HEK293 (cell line): ENCODE data around the gene NCKAP5L.

ENCODE experiments used
- ATF2 ChIP-seq: fragments of 450-650 bp; formaldehyde crosslinking; IDR thresholded peaks from 2 replicates; pipeline ENCODE4 v1.5.1; 2016; ENCODE audit warnings: missing biosample characterization, missing genetic modification characterization, low read depth
- EGR2 ChIP-seq: fragments of 450-650 bp; formaldehyde crosslinking; IDR thresholded peaks from 2 replicates; pipeline ENCODE4 v1.5.1; 2016; ENCODE audit warnings: low read depth, missing biosample characterization, missing genetic modification characterization
- GLI2 ChIP-seq: fragments of 450-650 bp; formaldehyde crosslinking; IDR thresholded peaks from 2 replicates; pipeline ENCODE4; 2017; ENCODE audit warnings: missing biosample characterization, missing genetic modification characterization, low read depth, borderline replicate concordance
- GLIS1 ChIP-seq: fragments of 450-650 bp; formaldehyde crosslinking; IDR thresholded peaks from 2 replicates; pipeline ENCODE4 v1.5.1; 2016; ENCODE audit warnings: missing biosample characterization, missing genetic modification characterization
- HOXA7 ChIP-seq: sonication (generic); formaldehyde crosslinking; IDR thresholded peaks from 2 replicates; pipeline ENCODE4 v1.8.1; 2022; ENCODE audit warnings: missing genetic modification reagents, borderline replicate concordance
- KLF1 ChIP-seq: fragments of 450-650 bp; formaldehyde crosslinking; IDR thresholded peaks from 2 replicates; pipeline ENCODE4 v1.5.1; 2016; ENCODE audit warnings: missing biosample characterization, missing genetic modification characterization
- KLF16 ChIP-seq: fragments of 450-650 bp; formaldehyde crosslinking; IDR thresholded peaks from 2 replicates; pipeline ENCODE4 v1.5.1; 2017; ENCODE audit warnings: missing biosample characterization, missing genetic modification characterization
- KLF7 ChIP-seq: fragments of 450-650 bp; formaldehyde crosslinking; IDR thresholded peaks from 2 replicates; pipeline ENCODE4 v1.5.1; 2016; ENCODE audit warnings: missing biosample characterization, missing genetic modification characterization, borderline replicate concordance
- KLF8 ChIP-seq: fragments of 450-650 bp; formaldehyde crosslinking; IDR thresholded peaks from 2 replicates; pipeline ENCODE4 v1.5.1; 2016; ENCODE audit warnings: missing biosample characterization, missing genetic modification characterization
- REST ChIP-seq: fragments of 450-650 bp; formaldehyde crosslinking; IDR thresholded peaks from 2 replicates; pipeline ENCODE4 v1.5.1; 2016; ENCODE audit warnings: missing biosample characterization, missing genetic modification characterization
- SALL2 ChIP-seq: fragments of 450-650 bp; formaldehyde crosslinking; IDR thresholded peaks from 2 replicates; pipeline ENCODE4 v1.5.0; 2017; ENCODE audit warnings: missing biosample characterization, mild to moderate bottlenecking, missing genetic modification characterization, borderline replicate concordance
- ZBTB11 ChIP-seq: fragments of 450-650 bp; formaldehyde crosslinking; conservative IDR thresholded peaks from 2 replicates; pipeline ENCODE4 v1.5.1; 2016; ENCODE audit warnings: low read depth, missing biosample characterization, missing genetic modification characterization
- ZNF114 ChIP-seq: fragments of 450-650 bp; formaldehyde crosslinking; IDR thresholded peaks from 2 replicates; pipeline ENCODE4 v1.5.0; 2017; ENCODE audit warnings: missing biosample characterization, missing genetic modification characterization
- ZNF121 ChIP-seq: fragments of 450-650 bp; formaldehyde crosslinking; IDR thresholded peaks from 2 replicates; pipeline ENCODE4 v1.5.1; 2016; ENCODE audit warnings: missing biosample characterization, missing genetic modification characterization
- ZNF18 ChIP-seq: fragments of 450-650 bp; formaldehyde crosslinking; IDR thresholded peaks from 2 replicates; pipeline ENCODE4 v1.5.1; 2016; ENCODE audit warnings: missing biosample characterization, missing genetic modification characterization
- ZNF221 ChIP-seq: fragments of 450-650 bp; formaldehyde crosslinking; IDR thresholded peaks from 2 replicates; pipeline ENCODE4 v1.5.1; 2017; ENCODE audit warnings: missing biosample characterization, missing genetic modification characterization, borderline replicate concordance
- ZNF266 ChIP-seq: fragments of 450-650 bp; formaldehyde crosslinking; IDR thresholded peaks from 2 replicates; pipeline ENCODE4 v1.5.1; 2016; ENCODE audit warnings: missing biosample characterization, missing genetic modification characterization, low read depth
- ZNF292 ChIP-seq: fragments of 450-650 bp; formaldehyde crosslinking; IDR thresholded peaks from 2 replicates; pipeline ENCODE4 v1.5.1; 2016; ENCODE audit warnings: low read depth, missing biosample characterization, missing genetic modification characterization, borderline replicate concordance
- ZNF341 ChIP-seq: fragments of 450-650 bp; formaldehyde crosslinking; IDR thresholded peaks from 2 replicates; pipeline ENCODE4; 2016; ENCODE audit warnings: low read depth, missing biosample characterization, missing genetic modification characterization
- ZNF423 ChIP-seq: fragments of 450-650 bp; formaldehyde crosslinking; IDR thresholded peaks from 2 replicates; pipeline ENCODE4 v1.5.1; 2016; ENCODE audit warnings: missing biosample characterization, missing genetic modification characterization
- ZNF48 ChIP-seq: fragments of 450-650 bp; formaldehyde crosslinking; IDR thresholded peaks from 2 replicates; pipeline ENCODE4 v1.5.1; 2016; ENCODE audit warnings: missing biosample characterization, missing genetic modification characterization
- ZNF549 ChIP-seq: fragments of 450-650 bp; IDR thresholded peaks from 2 replicates; pipeline ENCODE4 v1.5.1; 2018; ENCODE audit warnings: missing biosample characterization, missing genetic modification characterization, mild to moderate bottlenecking, inconsistent platforms, moderate library complexity
- ZNF558 ChIP-seq: fragments of 450-650 bp; formaldehyde crosslinking; IDR thresholded peaks from 2 replicates; pipeline ENCODE4 v1.5.1; 2016; ENCODE audit warnings: missing biosample characterization, missing genetic modification characterization
- ZNF561 ChIP-seq: fragments of 450-650 bp; IDR thresholded peaks from 2 replicates; pipeline ENCODE4 v1.5.1; 2018; ENCODE audit warnings: missing biosample characterization, missing genetic modification characterization, borderline replicate concordance
- ZNF571 ChIP-seq: fragments of 450-650 bp; formaldehyde crosslinking; IDR thresholded peaks from 2 replicates; pipeline ENCODE4 v1.5.0; 2017; ENCODE audit warnings: missing biosample characterization, missing genetic modification characterization
- ZNF621 ChIP-seq: fragments of 450-650 bp; formaldehyde crosslinking; IDR thresholded peaks from 2 replicates; pipeline ENCODE4 v1.5.1; 2017; ENCODE audit warnings: missing biosample characterization, missing genetic modification characterization
- ZNF664 ChIP-seq: fragments of 450-650 bp; formaldehyde crosslinking; IDR thresholded peaks from 2 replicates; pipeline ENCODE4 v1.5.1; 2016; ENCODE audit warnings: missing biosample characterization, missing genetic modification characterization
- ZSCAN23 ChIP-seq: fragments of 450-650 bp; formaldehyde crosslinking; IDR thresholded peaks from 2 replicates; pipeline ENCODE4 v1.5.1; 2016; ENCODE audit warnings: missing biosample characterization, missing genetic modification characterization
- ZSCAN5A ChIP-seq: fragments of 450-650 bp; formaldehyde crosslinking; IDR thresholded peaks from 2 replicates; pipeline ENCODE4 v1.5.1; 2016; ENCODE audit warnings: missing biosample characterization, missing genetic modification characterization

Gene NCKAP5L

GRCh38 chr12:49842519-49843352 is 14.5 kb upstream of the NCKAP5L start, which contains the start of gene BCDIN3D (continued):
- TF ChIP-seq SALL2 (tag by site-specific recombination) (no peak), ZNF121 (tag by site-specific recombination) (no peak), KLF16 (tag by site-specific recombination) (peak; percentile 55; the same call in 1 of the 2 replicates), ZNF558 (no peak), ZNF18 (no peak), ZNF221 (tag by site-specific recombination) (no peak), KLF1 (tag by site-specific recombination) (peak; percentile 51; the same call in 1 of the 2 replicates), ZNF266 (tag by site-specific recombination) (no peak), ZNF423 (tag by site-specific recombination) (no peak), ZNF571 (no peak), ZNF561 (tag by site-specific recombination) (0 out of 2 replicates have a peak, but pooled peaks have one; percentile 58), KLF8 (tag by site-specific recombination) (peak; percentile 80; the same call in 1 of the 2 replicates), ZNF114 (tag by site-specific recombination) (no peak), ZNF549 (tag by site-specific recombination) (no peak), ZBTB11 (tag by site-specific recombination) (peak; percentile 96), GLI2 (no peak), ZSCAN23 (tag by site-specific recombination) (no peak), GLIS1 (peak; percentile 52), REST (peak; percentile 96), ZNF48 (no peak), ATF2 (tag by site-specific recombination) (no peak), ZSCAN5A (tag by site-specific recombination) (no peak), ZNF341 (peak; percentile 97), ZNF664 (tag by site-specific recombination) (no peak), KLF7 (no peak), HOXA7 (no peak), ZNF621 (no peak), EGR2 (tag by site-specific recombination) (peak; percentile 56), ZNF292 (no peak)
